Stimulated activated CD4-positive, alpha-beta T cell treated with anti-CD3 and anti-CD28 coated beads, Interleukin-2, amount 100 ng/mL, for 4 hours (primary cell): ENCODE data around the gene CORO2B.
"Not testable (repeated sequence)": the region's sequence is repeated elsewhere in the genome, so short reads cannot be mapped to it uniquely, and the experiment has no call there.

Source experiments
- DNase-seq: peaks from one replicate; pipeline ENCODE4 v3.0.0-alpha.2; 2020; ENCODE audit warnings: low read depth

CORO2B gene

DNA sequence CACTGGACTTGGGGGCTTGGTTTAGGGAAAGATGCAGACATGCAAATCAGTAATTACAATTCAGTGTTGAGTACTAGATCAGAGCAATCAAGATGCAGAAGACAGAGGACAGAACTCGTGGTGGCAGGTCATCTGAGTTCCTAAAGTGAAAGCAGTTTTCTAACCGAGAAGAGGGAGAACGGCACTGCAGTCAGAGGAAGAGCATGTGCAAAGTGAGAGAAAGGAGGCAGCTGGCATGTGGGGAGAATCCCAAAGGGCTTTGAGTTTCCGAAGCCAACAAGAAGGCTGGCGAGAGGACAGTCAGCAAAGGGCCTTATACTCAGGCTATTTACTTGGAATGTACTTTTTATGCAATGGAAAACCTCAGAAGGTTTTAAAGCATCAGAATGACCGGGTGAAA lies 154.9 kb downstream of the CORO2B start:
- DNase-seq, result no peak

DNA sequence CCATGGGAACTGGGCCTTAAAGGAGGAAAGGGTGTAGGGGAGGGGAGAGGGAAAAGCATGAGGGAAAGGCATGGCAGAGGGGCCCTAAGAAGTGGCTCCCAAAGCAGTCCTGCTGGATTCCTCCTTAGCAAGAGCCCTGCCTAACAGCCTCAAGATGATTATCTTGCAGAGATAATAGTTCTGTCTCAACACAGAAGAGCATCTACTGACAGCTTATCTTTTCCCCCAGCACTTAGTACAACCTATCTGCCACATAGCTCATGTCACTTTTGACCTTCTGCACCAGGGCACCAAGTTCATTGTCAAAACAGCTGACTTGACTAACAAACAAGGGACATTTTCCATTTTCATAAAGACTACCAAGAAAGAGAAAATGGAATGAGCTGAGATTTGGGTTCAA lies 155.6 kb downstream of the CORO2B start:
- DNase-seq, result no peak

DNA sequence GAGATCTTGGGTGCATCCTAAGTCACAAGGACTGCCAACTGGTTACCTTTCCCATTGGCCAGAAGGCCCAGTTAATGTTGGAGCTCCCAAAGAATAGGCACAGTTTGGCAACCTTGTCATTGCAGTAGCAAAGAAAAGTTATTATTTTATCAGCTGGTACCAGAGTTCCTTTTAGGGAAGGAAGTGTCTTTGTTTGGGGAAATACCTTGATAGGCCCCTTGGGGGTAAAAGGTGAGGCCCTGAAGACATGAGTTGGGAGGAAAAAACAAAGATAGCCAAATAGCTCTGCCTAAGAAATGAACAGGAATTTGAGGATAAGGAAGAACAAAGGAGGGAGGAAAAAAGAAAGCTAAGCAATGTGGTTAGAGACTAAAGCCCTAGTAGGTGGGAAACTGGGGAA lies 156.1 kb downstream of the CORO2B start:
- no peak for DNase-seq

DNA sequence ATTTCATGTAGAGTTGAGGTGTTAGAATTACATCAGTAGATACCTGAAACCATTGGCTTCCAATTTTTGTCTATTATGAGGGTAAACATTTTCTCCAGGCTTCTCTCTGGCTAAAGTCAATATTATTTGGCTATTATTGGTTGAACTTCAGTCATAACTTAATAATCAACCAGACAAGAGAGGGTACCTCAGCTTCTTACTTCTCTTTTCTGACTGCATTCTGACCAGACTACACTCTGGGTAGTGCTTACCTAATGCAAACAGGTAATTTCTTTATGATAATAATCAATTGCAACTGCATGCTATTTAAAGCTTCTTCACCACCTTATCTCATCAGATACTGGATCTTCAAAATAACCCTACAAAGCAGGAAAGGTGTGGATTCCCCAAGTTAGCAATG lies 156.8 kb downstream of the CORO2B start:
- no peak for DNase-seq

DNA sequence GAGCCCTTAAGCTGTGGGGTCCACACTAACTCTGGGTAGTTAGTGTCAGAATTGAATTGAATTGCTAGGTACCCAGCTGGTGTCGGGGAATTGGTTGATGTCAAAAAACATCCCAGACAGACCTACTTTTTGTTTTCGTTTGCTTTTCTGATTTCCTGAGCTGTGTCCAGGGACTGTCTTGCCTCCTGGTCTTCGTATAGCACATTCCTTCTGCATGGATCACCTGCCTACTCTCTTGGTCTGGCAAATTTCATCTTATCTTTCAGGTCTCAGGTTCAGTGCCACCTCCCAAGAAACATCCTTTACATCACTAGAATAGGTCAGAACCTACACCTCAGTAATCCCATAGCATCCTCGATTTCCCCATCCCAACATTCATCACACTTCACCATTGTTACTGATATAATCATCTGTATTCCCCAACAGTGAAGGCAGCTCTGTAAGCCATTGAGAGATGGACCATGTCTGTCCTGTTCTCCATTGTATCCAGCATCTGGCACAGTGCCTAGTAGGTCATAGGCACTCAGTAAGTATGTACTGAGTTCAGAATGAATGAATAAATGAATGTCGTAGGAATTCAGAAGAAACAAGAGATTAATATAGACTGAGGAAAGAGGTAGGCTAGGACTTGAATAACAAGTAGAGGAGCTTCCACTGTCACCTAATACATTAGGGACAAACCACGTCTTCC lies 160.7 kb downstream of the CORO2B start:
- no peak for DNase-seq

DNA sequence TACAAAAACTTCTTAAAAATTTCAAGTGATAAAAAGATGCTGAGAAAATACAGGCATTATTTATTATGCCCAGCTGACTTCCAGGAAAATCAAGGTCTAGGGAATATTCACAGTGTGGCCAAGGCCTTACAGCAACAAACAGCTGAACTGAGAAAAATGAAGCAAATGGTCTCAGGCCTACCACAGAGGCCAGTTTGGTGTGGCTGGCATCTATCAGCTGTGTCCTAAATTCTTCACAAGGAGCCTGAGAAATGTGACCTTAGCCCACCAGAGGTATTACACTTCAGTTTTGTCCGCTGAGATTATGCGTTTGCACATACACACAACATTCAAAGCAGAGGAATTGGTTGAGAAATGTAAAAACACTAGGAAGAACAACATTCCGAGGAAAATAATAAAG lies 164.5 kb downstream of the CORO2B start:
- DNase-seq, result no peak

DNA sequence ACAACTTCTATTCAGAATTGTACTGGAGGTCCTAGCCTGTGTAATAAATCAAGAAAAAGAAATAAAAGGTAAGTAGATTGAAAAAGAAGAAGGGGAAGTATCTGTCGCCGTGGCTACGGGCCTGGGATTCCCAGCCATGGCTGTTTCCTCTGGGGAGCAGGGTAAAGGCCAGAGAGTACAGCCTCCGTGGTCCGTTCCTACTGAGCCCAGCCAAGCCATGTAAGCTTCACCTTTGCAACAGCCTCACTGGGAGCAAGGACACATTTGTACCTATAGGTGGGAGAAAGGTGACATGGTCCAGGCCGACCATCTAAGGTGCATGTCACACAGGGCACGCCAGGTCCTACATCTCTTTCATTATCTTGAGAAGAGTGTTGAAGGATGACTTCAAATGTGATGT lies 170.6 kb downstream of the CORO2B start:
- DNase-seq, result no peak

DNA sequence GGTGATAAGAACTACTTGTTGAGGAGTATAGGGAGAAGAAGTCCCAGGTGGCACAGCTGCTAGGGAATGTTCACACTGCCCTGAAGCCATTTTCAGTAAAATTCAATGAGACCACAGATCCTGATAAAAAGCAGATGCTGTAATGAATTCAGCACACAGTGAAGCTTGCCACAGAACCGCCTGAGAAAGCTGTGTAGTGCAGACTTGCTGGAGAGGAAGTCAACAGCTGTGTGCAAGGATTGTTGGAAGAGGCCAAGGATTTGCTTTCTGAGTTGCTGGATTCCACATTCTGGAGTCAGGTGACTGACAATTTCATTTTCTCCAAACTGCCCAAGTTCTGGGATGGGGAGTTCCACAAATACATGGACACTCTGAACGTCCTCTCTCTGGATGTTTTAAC lies 171.0 kb downstream of the CORO2B start:
- no peak for DNase-seq

DNA sequence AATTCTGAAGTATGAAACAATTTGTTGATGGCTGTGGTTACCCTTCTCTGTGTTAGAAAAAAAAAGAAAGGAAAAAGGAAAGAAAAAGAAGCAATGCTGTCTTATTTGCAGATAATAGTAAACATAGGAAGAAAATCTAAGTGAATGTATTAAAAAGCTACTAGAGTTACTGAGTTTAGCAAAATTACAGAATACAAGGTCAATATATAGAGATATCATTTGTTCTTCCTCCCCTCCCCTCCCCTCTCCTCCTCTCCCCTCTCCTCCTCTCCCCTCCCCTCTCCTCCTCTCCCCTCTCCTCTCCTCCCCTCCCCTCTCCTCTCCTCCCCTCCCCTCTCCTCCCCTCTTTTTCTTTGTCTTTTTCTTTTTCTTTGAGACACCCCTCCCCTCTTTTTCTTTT lies 172.8 kb downstream of the CORO2B start:
- DNase-seq, result no peak

DNA sequence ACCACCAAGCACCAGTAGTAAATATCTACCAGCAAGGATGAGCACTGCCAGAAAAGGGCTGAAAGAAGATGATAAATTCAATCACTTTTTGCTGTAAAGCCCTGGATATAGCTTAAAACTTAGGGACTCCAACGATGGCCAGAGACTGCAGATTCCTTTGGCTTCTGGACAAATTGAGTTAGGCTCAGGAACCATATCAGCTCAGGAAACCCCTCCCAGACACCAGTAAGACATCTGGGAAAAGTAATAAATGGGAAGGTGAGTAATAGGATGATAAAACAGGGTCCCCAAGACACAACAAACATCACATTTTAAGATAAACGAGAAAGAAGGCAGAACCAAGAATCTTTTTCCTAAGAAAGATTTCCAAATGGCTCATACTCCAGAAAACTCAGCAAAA lies 176.9 kb downstream of the CORO2B start:
- DNase-seq, result no peak

DNA sequence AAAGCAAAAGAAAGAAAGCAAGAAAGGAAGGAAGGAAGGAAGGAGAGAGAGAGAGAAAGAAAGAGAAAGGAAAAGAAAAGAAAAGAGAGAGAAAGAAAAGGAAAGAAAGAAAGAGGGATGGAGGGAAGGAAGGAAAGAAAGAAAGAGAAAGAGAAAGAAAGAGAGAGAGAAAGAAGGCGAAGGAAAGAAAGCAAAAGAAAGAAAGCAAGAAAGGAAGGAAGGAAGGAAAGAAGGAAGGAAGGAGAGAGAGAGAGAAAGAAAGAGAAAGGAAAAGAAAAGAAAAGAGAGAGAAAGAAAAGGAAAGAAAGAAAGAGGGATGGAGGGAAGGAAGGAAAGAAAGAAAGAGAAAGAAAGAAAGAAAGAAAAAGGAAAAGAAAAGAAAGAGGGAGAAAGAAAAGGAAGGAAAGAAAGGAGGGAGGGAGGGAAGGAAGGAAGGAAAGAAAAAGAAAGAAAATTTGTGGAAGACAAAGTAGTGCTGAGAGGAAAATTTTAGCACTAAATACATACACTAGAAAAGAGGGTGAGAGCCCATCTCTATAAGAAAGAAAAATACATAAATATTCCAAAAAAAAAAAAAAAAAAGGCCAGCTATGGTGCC lies 181.3 kb downstream of the CORO2B start:
- not testable (repeated sequence) for DNase-seq

DNA sequence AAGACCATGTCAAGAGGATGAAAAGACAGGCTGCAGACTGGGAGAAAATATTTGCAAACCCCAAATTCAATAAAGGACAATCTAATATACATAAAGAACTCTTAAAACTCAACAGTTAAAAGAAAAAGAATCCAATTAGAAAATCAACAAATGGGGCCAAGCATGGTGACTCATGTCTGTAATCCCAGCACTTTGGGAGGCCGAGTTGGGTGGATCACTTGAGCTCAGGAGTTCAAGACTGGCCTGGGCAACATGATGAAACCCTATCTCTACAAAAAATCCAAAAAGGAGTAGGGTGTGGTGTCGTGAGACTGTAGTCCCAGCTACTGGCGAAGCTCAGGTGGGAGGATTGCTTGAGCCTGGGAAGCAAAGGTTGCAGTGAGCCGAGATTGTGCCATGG lies 184.3 kb downstream of the CORO2B start:
- DNase-seq, result no peak

DNA sequence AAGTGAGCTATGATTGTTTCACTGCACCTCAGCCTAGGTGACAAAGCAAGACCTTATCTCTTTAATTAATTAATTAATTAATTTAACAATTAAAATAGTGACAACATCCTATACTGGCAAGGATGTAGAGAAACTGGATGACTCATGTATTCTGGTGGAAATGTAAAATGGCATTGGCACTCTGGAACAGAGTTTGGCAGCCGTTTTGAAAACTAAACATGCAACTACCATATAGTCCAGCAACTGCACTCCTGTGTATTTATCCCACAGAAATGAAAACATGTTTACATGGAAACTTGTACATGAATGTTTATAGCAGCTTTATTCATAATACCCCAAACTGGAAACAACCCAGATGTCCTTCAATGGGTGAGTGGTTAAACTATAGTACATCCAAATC lies 185.3 kb downstream of the CORO2B start:
- DNase-seq, result no peak

DNA sequence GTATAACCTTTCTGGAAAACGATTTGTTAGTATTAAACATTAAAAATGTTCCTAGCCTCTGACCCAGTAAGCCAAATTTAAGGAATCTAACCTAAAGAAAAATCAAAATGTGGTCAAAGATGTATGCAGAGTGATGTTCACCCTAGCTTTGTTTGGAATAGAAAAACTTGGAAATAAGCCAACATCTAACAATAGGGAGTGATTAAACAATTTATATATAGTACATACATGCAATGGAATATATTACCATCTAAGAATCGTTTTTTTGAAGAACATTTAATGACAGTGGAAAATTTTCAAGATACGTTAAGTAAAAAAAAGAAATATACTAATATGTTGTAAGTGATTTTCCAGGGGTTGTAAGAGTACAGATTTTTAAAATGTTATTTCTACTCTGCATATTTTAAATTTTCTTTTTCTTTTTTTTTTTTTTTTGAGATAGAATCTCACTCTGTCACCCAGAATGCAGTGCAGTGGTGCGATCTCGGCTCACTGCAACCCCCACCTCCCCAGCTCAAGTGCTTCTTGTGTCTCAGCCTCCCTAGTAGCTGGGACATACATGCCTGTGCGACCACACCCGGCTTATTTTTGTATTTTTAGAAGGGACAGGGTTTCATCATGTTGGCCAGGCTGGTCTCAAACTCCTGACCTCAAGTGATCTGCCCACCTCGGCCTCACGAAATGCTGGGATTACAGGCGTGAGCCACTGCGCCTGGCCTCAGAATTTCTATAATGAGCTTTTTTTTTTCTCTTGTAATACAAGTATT lies 187.0 kb downstream of the CORO2B start:
- DNase-seq, result no peak

DNA sequence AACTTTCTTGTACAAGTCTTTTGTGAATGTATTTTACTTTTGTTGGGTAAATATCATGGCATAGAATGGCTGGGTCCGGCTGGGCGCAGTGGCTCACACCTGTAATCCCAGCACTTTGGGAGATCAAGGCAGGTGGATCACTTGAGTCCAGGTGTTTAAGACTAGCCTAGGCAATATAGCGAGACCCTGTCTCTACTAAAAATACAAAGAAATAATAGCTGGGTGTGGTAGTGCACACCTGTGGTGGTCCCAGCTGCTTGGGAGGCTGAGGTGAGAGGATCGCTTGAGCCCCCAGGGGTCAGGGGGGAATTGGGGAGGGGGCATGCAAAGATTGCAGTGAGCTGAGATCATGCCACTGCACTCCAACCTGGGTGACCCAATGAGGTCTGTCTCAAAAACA lies 189.0 kb downstream of the CORO2B start:
- DNase-seq, result no peak

DNA sequence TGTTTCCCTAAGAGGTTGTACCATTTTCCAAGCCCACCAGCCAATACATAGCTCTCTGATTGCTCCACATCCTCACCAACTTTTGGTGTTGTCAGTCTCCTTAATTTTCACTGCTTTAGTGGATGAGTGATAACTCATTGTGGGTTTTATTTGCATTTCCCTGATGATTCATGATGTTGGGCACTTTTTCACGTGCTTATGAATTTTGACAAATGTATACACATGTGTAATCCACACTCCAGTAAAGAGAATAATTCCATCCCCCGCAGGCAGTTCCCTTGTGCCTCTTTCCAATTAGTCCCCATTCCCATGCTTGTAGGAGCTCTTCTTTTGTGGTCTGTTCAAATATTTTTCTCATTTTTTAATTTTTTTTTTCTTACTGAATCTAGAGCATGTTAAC lies 189.5 kb downstream of the CORO2B start:
- DNase-seq, result no peak

DNA sequence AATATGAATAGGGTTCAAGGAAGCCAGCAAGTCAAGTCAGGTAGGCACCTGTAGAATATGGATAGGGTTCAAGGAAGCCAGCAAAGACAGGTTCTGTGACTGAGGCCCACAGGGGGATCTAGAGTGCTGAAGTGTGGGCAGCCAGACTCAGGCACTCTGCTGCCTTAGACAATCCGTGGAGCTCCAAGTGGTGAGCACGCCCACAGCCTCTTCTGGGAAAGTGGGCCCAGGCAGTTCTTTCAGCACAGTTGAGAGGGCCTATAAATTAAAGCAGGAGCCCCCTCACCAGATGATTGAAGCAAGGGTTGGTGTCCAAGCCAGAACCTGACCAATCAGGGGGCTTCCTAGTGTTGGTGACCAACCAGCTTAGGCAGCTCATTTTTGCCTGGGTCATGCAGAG lies 190.9 kb downstream of the CORO2B start:
- DNase-seq, result no peak

DNA sequence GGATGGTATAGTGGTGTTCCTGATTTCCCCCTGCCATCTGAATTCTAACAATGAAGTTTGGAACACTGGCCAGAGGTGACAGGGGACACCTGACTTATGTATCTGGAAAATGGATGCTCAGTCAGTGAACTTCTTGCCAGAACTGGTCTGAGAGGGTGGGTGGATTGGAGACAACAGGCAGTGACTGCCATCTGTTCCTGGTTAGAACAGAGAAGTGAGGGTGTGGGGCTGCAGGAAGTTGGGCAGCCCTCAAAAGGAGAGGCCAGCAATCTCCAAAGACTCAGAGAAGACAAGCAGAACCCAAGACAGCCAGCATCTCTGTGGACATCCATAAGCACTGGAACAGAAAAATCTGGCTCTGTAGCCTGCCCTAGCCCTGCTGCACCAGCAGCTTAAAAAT lies 191.4 kb downstream of the CORO2B start:
- DNase-seq, result no peak

DNA sequence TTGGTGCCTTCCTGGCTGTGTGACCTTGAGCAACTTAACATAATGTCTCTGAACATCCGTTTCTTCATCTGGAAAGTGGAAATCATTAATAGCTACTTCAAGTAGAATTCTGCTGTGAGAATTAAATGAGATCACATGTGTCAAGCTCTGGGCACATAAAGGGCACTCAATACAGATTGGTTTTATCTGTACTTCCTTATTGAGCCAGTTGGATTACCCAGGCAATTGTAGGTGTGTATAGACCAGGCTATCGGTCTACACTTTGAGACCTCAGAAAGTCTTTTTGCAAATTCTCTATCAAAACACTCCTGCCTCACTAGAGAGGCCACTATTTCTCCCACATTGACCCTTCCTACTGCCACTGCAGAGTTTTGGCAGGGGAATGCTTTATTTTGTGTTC lies 194.2 kb downstream of the CORO2B start:
- DNase-seq, result no peak

DNA sequence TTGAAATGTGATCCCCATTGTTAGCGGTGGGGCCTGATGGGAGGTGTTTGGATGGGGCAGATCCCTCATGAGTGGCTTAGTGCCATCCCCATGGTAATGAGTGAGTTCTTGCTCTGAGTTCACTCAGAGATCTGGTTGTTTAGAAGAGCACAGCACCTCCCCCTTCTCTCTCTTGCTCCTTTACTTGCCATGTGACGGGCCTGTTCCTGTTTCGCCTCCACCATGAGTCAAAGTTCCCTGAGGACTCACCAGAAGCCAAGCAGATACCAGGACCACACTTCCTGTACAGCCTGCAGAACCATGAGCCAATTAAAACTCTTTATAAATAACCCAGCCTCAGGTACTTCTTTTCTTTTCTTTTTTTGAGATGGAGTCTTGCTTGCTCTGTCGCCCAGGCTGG lies 195.3 kb downstream of the CORO2B start:
- DNase-seq, result no peak

DNA sequence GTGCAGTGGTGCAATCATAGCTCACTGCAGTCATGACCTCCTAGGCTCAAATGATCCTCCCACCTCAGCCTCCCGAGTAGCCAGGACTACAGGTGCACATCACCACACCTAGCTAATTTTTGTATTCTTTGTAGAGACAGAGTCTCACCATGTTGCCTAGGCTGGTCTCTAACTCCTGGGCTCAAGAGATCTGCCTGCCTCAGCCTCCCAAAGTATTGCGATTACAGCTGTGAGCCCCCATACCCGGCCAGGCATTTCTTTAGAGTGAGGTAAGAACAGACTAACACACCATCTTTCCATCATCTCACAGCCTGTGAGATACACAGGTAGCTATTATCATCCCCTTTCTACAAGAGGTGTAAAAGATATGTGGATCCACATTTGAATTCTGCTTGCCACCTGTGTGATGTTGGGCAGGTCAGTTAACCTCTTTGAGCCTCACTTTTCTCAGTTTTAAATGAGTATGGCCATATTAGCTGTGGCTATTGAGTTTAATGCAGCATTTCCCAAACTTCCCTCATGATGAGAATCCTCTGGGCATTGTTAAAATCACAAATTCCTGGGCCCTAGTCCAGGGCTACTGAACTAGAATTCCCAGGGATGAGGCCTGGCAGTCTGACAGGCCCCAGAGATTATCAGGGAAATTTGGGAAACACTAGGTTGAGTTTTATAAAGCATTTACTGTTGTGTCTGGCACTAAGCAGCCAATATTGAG lies 195.9 kb downstream of the CORO2B start:
- DNase-seq, result no peak

DNA sequence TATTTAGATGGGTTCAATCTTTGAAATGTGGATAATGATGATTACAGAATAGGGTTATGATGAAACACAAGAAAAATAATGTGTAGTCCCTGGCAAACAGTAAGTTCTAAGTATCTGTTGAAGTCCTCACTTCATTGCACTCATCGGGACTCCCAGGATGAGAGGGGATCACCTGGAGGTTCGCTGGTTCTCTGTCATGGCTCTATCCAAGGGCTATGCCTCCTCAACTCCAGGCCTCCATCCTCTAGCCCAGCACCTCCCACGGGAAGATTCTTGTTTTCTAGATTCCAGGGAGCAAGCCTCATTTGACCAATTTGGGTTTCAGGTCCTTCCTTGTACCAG lies 196.4 kb downstream of the CORO2B start:
- no peak for DNase-seq
